ENCODE measurements around the gene TNRC18. TPM values are rescaled to one million over a fixed set of nuclear protein-coding genes. Genes with fewer than 3 reads are reported as not detected.
A peak's percentile ranks its signal among the peaks of the same experiment; 100 is the strongest.

Gene TNRC18
- total RNA-seq, 2 experiments from 2014 or later = 39.4 to 48.6 TPM

GRCh38 chr7:5414916-5415315, 8.7 kb downstream of the TNRC18 start:
- peaks cover 10% of the 10 kb centered on the region for H3K4me1 Mint-ChIP-seq
- intact Hi-C loops (cut with DNase I, micrococcal nuclease) = no loop called here
- ChIA-PET POLR2A (no interaction called here), CTCF (no interaction called here)
- ATAC-seq = no peak
- no peaks in the 10 kb centered on the region for H3K36me3 Mint-ChIP-seq (ENCODE audit: low read depth)
- H3K27me3 Mint-ChIP-seq = peaks cover 35% of the 10 kb centered on the region
- no peak overlapping the region for H3K27ac Mint-ChIP-seq
- H3K4me3 Mint-ChIP-seq = no peak overlapping the region
- H3K9me3 Mint-ChIP-seq (ENCODE audit: low read depth) = no peaks in the 10 kb centered on the region
- no peak for DNase-seq

GRCh38 chr7:5413449-5413786, 10.2 kb downstream of the TNRC18 start:
- no peaks in the 10 kb centered on the region for H3K9me3 Mint-ChIP-seq (ENCODE audit: low read depth)
- peaks cover 25% of the 10 kb centered on the region for H3K27me3 Mint-ChIP-seq
- no peak for ATAC-seq
- intact Hi-C loops (cut with DNase I, micrococcal nuclease) = no loop called here
- no peak overlapping the region for H3K27ac Mint-ChIP-seq
- DNase-seq = no peak
- POLR2A ChIA-PET = no interaction called here
- H3K36me3 Mint-ChIP-seq (ENCODE audit: low read depth) = no peaks in the 10 kb centered on the region
- CTCF ChIA-PET = no interaction called here
- H3K4me1 Mint-ChIP-seq = peaks cover 1% of the 10 kb centered on the region
- no peak overlapping the region for H3K4me3 Mint-ChIP-seq

- CTCF ChIA-PET = interaction anchor here (1.0 to 1.1 kb wide), 2 partner anchors 8 to 36 kb away, joined by 3 to 5 read pairs; no protein-coding TSS in a partner anchor
- no peak overlapping the region for H3K27ac Mint-ChIP-seq
- H3K4me3 Mint-ChIP-seq = no peak overlapping the region
- H3K36me3 Mint-ChIP-seq (ENCODE audit: low read depth) = no peaks in the 10 kb centered on the region
- DNase-seq (no peak), ATAC-seq (no peak)
- H3K27me3 Mint-ChIP-seq = peaks cover 9% of the 10 kb centered on the region
- POLR2A ChIA-PET = no interaction called here
- intact Hi-C loops (cut with DNase I, micrococcal nuclease) = no loop called here
- H3K4me1 Mint-ChIP-seq = no peaks in the 10 kb centered on the region
- H3K9me3 Mint-ChIP-seq (ENCODE audit: low read depth) = no peaks in the 10 kb centered on the region
Observed at GRCh38 chr7:5408777-5409176, 14.9 kb downstream of the TNRC18 start.

GRCh38 chr7:5406957-5407945, 16.4 kb downstream of the TNRC18 start:
- ChIA-PET CTCF (interaction anchor here (1.1 kb wide), 1 partner anchor 34 kb away, joined by 5 read pairs; no protein-coding TSS in a partner anchor), POLR2A (no interaction called here)
- intact Hi-C loops (cut with DNase I, micrococcal nuclease) = no loop called here

GRCh38 chr7:5404421-5404826, 19.2 kb downstream of the TNRC18 start:
- CTCF ChIA-PET = no interaction called here

More at GRCh38 chr7:5406957-5407945, 16.4 kb downstream of the TNRC18 start:
- ATAC-seq (no peak), DNase-seq (no peak)
- H3K9me3 Mint-ChIP-seq (ENCODE audit: low read depth) = no peaks in the 10 kb centered on the region
- peaks cover 7% of the 10 kb centered on the region for H3K27me3 Mint-ChIP-seq
- H3K36me3 Mint-ChIP-seq (ENCODE audit: low read depth) = no peaks in the 10 kb centered on the region
- no peak overlapping the region for H3K27ac Mint-ChIP-seq
- H3K4me3 Mint-ChIP-seq = no peak overlapping the region
- no peaks in the 10 kb centered on the region for H3K4me1 Mint-ChIP-seq

GRCh38 chr7:5403442-5403841, 20.2 kb downstream of the TNRC18 start:
- Mint-ChIP-seq H3K27ac (no peak overlapping the region), H3K9me3 (ENCODE audit: low read depth) (no peaks in the 10 kb centered on the region), H3K4me3 (no peak overlapping the region), H3K4me1 (peaks cover 2% of the 10 kb centered on the region), H3K36me3 (ENCODE audit: low read depth) (no peaks in the 10 kb centered on the region), H3K27me3 (peaks cover 2% of the 10 kb centered on the region)
- ATAC-seq (no peak), DNase-seq (no peak)
- CTCF ChIA-PET = no interaction called here
- intact Hi-C loops (cut with DNase I, micrococcal nuclease) = no loop called here
- POLR2A ChIA-PET = no interaction called here

More at GRCh38 chr7:5404421-5404826, 19.2 kb downstream of the TNRC18 start:
- POLR2A ChIA-PET = no interaction called here
- DNase-seq (no peak), ATAC-seq (no peak)
- no peaks in the 10 kb centered on the region for H3K9me3 Mint-ChIP-seq (ENCODE audit: low read depth)
- peaks cover 2% of the 10 kb centered on the region for H3K27me3 Mint-ChIP-seq
- no peak overlapping the region for H3K4me3 Mint-ChIP-seq
- H3K27ac Mint-ChIP-seq = no peak overlapping the region
- peaks cover 2% of the 10 kb centered on the region for H3K4me1 Mint-ChIP-seq
- intact Hi-C loops (cut with DNase I, micrococcal nuclease) = no loop called here
- H3K36me3 Mint-ChIP-seq (ENCODE audit: low read depth) = no peaks in the 10 kb centered on the region

GRCh38 chr7:5397736-5398135, 25.9 kb downstream of the TNRC18 start:
- intact Hi-C loops (cut with DNase I, micrococcal nuclease) = loop anchor here (1.0 to 10.0 kb wide), 8 partner anchors 27 to 303 kb away; no protein-coding TSS in a partner anchor
- DNase-seq (no peak), ATAC-seq (peak; percentile 2)
- H3K4me3 Mint-ChIP-seq = peak overlapping the region; percentile 66
- H3K36me3 Mint-ChIP-seq (ENCODE audit: low read depth) = peaks cover 20% of the 10 kb centered on the region
- POLR2A ChIA-PET = interaction anchor here (0.6 kb wide), 2 partner anchors 205 to 1038 kb away, joined by 3 to 4 read pairs; no protein-coding TSS in a partner anchor
- H3K27ac Mint-ChIP-seq = peak overlapping the region; percentile 87
- H3K9me3 Mint-ChIP-seq (ENCODE audit: low read depth) = no peaks in the 10 kb centered on the region
- CTCF ChIA-PET = interaction anchor here (0.9 to 1.0 kb wide), 2 partner anchors 16 to 158 kb away, joined by 3 to 4 read pairs; no protein-coding TSS in a partner anchor
- H3K27me3 Mint-ChIP-seq = no peaks in the 10 kb centered on the region
- H3K4me1 Mint-ChIP-seq = peaks cover 25% of the 10 kb centered on the region

- DNase-seq (peak; percentile 94), ATAC-seq (peak; percentile 93)
- no peaks in the 10 kb centered on the region for H3K27me3 Mint-ChIP-seq
- H3K4me3 Mint-ChIP-seq = peak overlapping the region; percentile 66
- peaks cover 25% of the 10 kb centered on the region for H3K4me1 Mint-ChIP-seq
- H3K27ac Mint-ChIP-seq = peak overlapping the region; percentile 87
- H3K36me3 Mint-ChIP-seq (ENCODE audit: low read depth) = peaks cover 23% of the 10 kb centered on the region
- ChIA-PET POLR2A (interaction anchor here (0.6 kb wide), 3 partner anchors 20 to 1039 kb away, joined by 3 to 4 read pairs (median 3); no protein-coding TSS in a partner anchor), CTCF (interaction anchor here (0.9 to 2.0 kb wide), 9 partner anchors 15 to 310 kb away, joined by 3 to 9 read pairs (median 4); no protein-coding TSS in a partner anchor)
- intact Hi-C loops (cut with DNase I, micrococcal nuclease) = loop anchor here (1.0 to 10.0 kb wide), 8 partner anchors 27 to 304 kb away; no protein-coding TSS in a partner anchor
- no peaks in the 10 kb centered on the region for H3K9me3 Mint-ChIP-seq (ENCODE audit: low read depth)
Observed at GRCh38 chr7:5396999-5397663, 26.5 kb downstream of the TNRC18 start.

GRCh38 chr7:5396542-5396941, 27.1 kb downstream of the TNRC18 start:
- Mint-ChIP-seq H3K27ac (peak overlapping the region; percentile 81), H3K9me3 (ENCODE audit: low read depth) (no peaks in the 10 kb centered on the region), H3K36me3 (ENCODE audit: low read depth) (peaks cover 26% of the 10 kb centered on the region), H3K27me3 (no peaks in the 10 kb centered on the region), H3K4me1 (peaks cover 25% of the 10 kb centered on the region), H3K4me3 (peak overlapping the region; percentile 66)
- POLR2A ChIA-PET = interaction anchor here (0.6 to 0.8 kb wide), 3 partner anchors 21 to 75 kb away, joined by 3 to 10 read pairs (median 6); no protein-coding TSS in a partner anchor
- intact Hi-C loops (cut with DNase I, micrococcal nuclease) = loop anchor here (2.0 to 10.0 kb wide), 4 partner anchors 28 to 304 kb away; no protein-coding TSS in a partner anchor
- DNase-seq (peak; percentile 79), ATAC-seq (peak; percentile 62)
- CTCF ChIA-PET = interaction anchor here (0.6 to 2.0 kb wide), 12 partner anchors 10 to 310 kb away, joined by 3 to 9 read pairs (median 4); no protein-coding TSS in a partner anchor

GRCh38 chr7:5395246-5395645, 28.4 kb downstream of the TNRC18 start:
- CTCF ChIA-PET = interaction anchor here (2.0 kb wide), 1 partner anchor 30 kb away, joined by 9 read pairs; no protein-coding TSS in a partner anchor
- Mint-ChIP-seq H3K27ac (peak overlapping the region; percentile 5), H3K9me3 (ENCODE audit: low read depth) (no peaks in the 10 kb centered on the region), H3K4me1 (peaks cover 23% of the 10 kb centered on the region), H3K36me3 (ENCODE audit: low read depth) (peaks cover 32% of the 10 kb centered on the region), H3K27me3 (no peaks in the 10 kb centered on the region), H3K4me3 (peak overlapping the region; percentile 66)
- intact Hi-C loops (cut with DNase I, micrococcal nuclease) = loop anchor here (5.0 to 10.0 kb wide), 2 partner anchors 253 to 300 kb away; no protein-coding TSS in a partner anchor
- POLR2A ChIA-PET = interaction anchor here (0.6 to 0.7 kb wide), 2 partner anchors 172 to 778 kb away, joined by 3 to 4 read pairs; no protein-coding TSS in a partner anchor
- ATAC-seq (no peak), DNase-seq (no peak)

Data from activated CD4-positive, alpha-beta T cell treated with anti-CD3 and anti-CD28 coated beads for 36 hours (primary cell).